ENCODE measurements around the gene SPAG17.

DNA sequence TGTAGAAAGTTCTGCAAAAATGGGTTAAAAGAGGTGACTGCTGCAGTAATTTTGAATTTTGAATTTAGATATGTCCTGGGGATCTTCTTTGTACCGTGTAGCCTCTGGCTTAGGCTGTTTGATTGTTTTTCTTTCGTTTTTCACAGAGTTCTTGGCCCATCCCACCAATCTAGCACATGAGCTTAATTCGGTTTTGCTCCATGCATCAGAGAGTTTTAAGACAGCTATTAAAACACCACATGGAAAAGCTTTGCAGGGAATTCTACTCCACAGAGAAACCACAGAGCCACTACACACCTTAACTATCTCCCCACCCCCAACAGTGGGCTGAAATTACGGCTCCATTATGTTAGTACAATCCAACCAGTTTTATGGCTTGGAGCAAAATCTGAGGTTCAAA lies 25.5 kb downstream of the SPAG17 start:
- TF ChIP-seq, protein P1, sequence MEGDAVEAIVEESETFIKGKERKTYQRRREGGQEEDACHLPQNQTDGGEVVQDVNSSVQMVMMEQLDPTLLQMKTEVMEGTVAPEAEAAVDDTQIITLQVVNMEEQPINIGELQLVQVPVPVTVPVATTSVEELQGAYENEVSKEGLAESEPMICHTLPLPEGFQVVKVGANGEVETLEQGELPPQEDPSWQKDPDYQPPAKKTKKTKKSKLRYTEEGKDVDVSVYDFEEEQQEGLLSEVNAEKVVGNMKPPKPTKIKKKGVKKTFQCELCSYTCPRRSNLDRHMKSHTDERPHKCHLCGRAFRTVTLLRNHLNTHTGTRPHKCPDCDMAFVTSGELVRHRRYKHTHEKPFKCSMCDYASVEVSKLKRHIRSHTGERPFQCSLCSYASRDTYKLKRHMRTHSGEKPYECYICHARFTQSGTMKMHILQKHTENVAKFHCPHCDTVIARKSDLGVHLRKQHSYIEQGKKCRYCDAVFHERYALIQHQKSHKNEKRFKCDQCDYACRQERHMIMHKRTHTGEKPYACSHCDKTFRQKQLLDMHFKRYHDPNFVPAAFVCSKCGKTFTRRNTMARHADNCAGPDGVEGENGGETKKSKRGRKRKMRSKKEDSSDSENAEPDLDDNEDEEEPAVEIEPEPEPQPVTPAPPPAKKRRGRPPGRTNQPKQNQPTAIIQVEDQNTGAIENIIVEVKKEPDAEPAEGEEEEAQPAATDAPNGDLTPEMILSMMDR (IDR thresholded peaks at IDR 0.05; ENCODE audit: low read depth, low read length, poor library complexity, severe bottlenecking): no peak
- no peak for TF ChIP-seq EZH2phosphoT487 (IDR thresholded peaks at IDR 0.05; ENCODE audit: borderline replicate concordance, low read length)

Measured in DOHH2 (cell line).